ENCODE measurements around the gene PGBD5.
"Not testable (repeated sequence)": the region's sequence is repeated elsewhere in the genome, so short reads cannot be mapped to it uniquely, and the experiment has no call there.

PGBD5 gene, protein sequence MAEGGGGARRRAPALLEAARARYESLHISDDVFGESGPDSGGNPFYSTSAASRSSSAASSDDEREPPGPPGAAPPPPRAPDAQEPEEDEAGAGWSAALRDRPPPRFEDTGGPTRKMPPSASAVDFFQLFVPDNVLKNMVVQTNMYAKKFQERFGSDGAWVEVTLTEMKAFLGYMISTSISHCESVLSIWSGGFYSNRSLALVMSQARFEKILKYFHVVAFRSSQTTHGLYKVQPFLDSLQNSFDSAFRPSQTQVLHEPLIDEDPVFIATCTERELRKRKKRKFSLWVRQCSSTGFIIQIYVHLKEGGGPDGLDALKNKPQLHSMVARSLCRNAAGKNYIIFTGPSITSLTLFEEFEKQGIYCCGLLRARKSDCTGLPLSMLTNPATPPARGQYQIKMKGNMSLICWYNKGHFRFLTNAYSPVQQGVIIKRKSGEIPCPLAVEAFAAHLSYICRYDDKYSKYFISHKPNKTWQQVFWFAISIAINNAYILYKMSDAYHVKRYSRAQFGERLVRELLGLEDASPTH

GRCh38 chr1:230426246-230427093, at the start of gene PGBD5:
PGBD5 (minus strand) TSS chr1:230426332; CDS start chr1:230425928, 404 bp downstream.
- peak; percentile 91 for DNase-seq

- DNase-seq: not testable (repeated sequence)
These were observed 48.8 kb upstream of the PGBD5 start for GRCh38 chr1:230474924-230475323.

DNA sequence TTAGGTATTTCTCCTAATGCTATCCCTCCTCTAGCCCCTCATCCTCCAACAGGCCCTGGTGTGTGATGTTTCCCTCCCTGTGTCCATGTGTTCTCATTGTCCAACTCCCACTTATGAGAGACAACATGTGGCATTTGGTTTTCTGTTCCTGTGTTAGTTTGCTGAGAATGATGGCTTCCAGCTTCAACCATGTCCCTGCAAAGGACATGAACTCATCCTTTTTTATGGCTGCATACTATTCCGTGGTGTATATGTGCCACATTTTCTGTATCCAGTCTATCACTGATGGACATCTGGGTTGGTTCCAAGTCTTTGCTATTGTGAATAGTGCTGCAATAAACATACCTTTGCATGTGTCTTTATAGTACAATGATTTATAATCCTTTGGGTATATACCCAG, 44.6 kb upstream of the PGBD5 start:
- not testable (repeated sequence) for DNase-seq

DNA sequence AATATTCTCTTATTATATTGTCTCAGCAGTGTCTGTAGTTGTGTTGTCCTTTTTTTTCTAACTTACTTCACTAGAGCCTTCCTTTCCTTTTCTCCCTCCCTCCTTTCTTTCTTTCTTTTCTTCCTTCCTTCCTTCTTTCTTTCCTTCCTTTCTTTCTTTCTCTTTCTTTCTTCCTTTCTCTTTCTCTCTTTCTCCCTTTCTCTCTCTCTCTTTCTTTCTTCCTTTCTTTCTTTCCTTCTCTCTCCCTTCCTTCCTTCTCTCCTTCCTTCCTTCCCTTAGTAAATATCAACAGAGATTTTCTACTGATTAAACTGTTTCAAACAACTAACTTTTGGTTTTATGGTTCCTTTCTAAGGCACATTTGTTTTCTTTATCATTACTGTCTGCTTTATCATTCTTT, 43.1 kb upstream of the PGBD5 start:
- DNase-seq: no peak

DNA sequence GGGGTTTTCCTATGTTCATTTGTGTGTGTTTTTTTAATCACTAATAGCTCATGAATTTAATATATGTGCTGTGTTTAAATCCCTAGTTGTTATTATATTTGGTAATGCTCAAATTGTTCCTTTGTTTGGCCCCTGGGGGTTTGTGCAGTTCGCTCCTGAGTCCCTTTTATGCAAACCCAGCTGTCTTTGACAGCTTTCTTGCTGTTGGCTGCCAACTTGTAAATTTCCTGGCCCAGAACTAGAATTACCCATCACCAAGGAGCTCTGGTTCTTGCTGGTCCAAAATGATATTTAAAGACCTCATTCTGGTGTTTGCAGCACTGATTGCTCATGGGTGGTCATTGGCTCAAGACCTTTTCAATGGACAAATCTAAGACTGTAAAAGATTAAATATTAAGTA, 39.6 kb upstream of the PGBD5 start:
- peak; percentile 57 for DNase-seq

- peak; percentile 82 for DNase-seq
These were observed 38.5 kb upstream of the PGBD5 start for GRCh38 chr1:230464671-230465070.

DNA sequence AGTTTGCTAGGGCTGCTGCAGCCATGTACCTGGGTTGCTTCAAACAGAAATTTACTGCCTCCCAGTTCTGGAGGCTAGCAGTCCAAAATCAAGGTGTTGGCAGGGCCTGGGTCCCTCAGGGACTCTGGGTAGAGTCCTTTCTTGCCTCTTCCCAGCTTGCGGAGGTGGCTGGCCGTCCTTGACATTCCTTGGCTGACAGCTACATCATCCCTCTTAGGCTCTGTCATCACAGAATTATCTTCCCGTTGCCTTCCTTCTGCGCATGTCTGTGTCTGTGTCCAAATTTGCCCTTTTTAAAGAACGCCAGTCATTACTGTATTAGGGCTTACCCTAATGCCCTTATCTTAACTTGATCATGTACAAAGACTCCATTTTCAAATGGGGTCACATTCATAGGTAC, 37.6 kb upstream of the PGBD5 start:
- no peak for DNase-seq

DNA sequence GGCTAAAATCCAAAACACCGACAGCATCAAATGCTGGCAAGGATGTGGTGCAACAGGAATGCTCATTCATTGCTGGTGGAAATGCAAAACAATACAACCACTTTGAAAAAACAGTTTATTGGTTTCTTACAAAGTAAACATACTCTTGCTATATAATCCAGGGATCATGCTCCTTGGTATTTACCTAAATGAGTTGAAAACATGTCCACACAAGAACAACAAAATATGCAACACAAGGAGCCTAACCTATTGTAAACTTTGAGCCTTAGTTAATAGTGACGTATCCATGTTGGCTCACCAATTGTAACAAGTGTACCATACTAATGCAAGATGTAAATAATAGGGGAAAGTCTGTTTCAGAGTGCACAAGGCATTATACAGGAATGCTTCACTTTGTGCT, 37.2 kb upstream of the PGBD5 start:
- no peak for DNase-seq

DNA sequence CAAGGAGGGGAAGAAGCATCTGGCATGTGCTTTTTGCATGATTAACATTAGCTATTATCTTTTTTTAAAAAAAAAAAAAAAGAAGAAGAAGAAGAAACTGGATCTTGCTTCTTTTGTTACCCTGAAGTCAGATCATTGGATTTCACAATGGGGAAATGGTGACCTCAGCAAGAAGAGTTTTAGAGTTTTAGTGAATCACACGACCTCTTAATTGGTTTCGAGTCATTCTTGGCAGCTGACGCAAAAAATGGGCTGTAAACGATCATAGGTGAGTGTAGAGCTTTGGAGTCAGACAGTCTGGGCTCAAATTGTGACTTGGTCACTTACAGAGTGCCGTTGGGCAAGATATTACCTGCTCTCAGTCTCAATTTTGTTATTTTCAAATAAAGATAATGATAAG, 33.3 kb upstream of the PGBD5 start:
- DNase-seq: peak; percentile 26

DNA sequence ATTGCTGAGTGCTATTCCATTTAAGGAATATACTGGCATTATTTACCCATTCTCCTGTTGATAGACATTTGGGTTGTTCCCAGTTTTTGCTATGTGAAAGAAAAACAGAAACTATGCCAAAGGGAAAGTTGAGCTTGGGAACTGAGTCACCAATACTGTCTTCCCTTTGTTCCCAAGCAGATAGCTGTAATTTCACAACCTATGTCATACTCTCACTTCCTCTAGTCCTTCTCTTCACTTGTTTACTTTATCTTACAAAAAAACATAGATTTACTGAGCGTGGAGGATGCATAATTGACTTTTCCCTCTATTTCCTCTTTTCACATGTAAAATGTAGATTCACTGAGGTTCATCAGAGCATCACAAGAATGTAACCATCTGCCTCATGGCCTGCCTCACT, 32.4 kb upstream of the PGBD5 start:
- no peak for DNase-seq

DNA sequence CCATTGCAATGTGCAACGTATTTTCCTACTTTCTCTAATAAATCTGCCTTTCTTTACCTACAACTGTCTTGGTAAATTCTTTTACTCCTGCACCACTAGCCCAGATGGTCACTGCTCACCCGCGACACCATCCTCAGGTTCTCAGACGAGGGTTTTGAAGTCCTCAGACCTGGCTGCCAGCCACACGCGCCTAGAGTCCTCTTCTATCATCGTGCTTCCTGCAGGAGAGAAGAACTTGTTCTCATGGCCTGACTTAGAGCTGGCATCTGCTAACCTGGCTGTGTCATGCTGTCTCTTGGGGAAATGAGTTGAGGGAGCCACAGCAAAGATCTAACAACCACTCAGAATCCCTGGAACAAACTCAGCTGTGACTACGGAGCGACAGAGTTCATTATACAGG, 30.3 kb upstream of the PGBD5 start:
- DNase-seq: no peak

DNA sequence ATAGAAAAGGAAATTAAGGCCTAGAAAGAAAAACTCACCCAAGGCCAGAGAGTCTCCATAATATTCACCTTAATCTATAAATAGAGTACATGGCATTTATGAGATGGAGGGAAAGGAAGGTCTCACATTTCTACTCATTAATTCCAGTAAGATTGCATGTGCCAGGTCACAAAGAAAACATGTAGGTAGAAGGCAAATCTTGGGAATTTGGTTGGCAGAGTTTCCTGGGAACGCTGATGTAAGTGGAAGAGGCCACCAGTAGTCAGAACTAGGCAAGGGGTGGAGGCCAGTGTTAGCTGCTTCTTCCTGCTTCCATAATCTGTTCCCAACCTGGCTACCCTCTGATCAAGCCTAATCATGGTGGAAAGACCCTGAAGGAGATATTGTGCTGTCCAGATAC, 29.2 kb upstream of the PGBD5 start:
- no peak for DNase-seq

DNA sequence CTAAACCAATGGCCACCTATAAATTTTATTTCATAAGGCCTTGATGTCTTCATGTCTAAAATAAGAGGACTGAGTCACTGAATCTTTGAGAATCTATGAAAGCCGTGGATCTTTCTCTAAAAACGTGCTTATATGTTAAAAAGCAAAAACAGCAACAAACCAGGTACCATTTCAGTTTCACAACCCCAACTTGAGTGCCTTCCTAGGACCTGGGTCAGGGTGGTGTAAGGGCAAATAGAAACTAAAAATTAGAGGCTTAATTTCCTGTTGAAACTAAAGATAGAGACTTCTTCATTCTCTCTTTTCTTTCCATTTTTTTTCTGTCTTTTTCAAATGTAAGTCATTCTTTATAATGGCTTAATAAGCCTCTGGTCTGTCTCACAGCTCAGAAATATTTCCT, 27.2 kb upstream of the PGBD5 start:
- DNase-seq: no peak

GRCh38 chr1:230441183-230442029, 15.3 kb upstream of the PGBD5 start:
- no peak for DNase-seq

DNA sequence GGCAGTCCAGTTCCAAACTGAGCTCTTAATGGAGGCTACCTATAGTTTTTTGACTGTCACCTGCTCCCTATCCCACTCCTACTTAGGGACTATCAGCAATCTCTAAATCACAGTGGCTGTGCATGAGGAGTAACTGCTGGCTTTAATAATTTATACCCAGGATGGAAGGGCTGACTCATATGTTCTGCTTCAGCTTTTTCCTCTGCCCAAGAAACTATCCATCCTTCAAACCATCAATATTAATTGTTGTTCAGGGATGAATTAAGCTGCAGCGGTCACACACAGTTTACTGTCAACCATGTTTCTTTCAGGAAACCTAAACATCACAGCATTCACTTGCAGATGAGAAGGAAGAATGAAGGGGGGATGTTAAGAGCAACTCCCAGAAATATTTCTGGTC, 9.0 kb upstream of the PGBD5 start:
- DNase-seq: no peak

DNA sequence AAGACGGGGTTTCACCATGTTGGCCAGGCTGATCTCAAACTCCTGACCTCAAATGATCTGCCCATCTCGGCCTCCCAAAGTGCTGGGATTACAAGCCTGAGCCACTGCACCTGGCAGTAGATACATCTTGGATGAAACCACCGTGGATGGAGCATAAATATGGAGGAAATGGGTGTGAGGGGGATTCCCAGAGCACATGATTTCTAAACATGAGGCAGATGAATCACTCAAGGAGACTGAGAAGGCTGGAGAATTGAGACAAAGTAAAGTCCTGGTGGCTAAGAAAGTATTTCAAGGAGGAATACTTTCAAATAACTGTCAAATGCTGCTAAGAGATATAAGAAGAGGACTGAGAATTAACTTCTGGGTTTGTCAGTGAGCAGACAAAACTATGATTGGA, 5.4 kb upstream of the PGBD5 start:
- no peak for DNase-seq

GRCh38 chr1:230430499-230430898, 4.4 kb upstream of the PGBD5 start:
- DNase-seq: no peak

DNA sequence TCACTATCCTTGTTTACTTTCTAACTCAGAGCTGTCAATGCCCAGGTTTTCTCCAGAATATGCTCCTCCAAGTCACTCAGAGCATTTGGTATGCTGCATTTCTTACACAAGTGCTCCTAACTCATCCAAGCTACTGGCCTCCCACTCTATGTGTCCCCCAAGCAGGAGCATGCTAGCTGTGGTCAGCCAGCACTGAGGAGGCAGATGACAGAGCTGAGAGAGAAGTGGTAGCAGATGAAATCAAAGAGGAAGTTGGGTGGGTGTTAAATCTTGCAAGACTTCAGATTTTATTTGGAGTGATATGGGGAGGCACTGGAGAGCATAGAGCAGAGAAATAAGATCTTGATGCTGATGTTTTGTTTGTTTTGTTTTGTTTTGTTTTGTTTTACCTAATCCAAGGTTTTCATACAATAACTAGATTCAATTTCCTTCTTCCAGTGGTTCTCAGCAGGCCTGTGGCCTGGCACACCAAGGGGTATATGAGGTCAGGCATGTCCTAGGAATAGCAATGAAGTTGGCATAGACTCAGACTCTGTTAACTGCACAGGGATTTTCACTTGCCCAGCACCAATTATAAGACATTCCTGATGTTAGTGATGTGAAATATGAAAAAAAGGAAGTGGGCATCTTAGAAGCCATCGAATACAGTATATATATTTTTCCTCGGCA, 3.1 kb upstream of the PGBD5 start:
- no peak for DNase-seq

GRCh38 chr1:230427981-230428380, 1.8 kb upstream of the PGBD5 start:
- DNase-seq: no peak

DNA sequence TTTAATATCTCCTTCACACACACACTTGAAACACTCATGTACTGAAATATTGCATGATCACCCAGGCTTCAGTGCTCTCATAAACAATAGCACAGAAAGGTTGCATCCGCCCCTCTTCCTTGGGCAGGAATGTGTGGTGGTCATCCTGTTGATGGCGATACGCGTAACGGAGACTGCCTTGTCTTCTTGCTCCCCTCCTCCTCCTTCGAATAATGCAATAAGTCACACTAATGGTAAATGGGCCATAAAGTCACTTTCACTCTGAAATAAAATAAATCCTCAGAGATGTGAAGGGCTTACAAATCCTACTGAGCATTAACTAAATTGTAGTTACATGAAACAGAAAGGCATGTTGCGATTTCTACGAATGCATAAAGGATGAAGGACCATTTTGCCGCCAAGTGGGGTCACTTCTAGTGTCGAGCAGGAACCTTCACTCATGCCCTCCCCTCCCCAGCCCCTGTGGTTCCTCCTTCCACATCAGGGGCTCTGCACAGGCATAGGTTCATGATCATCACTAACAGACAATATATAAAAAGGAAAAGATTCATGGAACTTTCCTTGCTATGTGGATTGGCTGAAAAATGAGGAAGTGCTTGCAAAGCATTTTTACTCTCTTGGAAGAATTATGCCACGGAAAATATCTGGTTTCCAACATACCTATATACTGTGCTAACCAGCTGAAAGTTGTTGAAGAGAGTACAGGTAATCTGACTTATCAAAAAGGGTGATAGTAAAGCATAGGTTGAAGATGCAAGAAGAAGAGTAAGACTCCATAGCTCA, 1.2 kb upstream of the PGBD5 start:
- DNase-seq: peak; percentile 54

GRCh38 chr1:230425252-230426091, 660 bp downstream of the PGBD5 start:
- DNase-seq: no peak
